Measurements from ENCODE around the gene FGGY. TPM values are rescaled to one million over a fixed set of nuclear protein-coding genes. Genes with fewer than 3 reads are reported as not detected.

FGGY gene
- total RNA-seq, 1 donor from 2014 or later = 16.4 TPM

DNA sequence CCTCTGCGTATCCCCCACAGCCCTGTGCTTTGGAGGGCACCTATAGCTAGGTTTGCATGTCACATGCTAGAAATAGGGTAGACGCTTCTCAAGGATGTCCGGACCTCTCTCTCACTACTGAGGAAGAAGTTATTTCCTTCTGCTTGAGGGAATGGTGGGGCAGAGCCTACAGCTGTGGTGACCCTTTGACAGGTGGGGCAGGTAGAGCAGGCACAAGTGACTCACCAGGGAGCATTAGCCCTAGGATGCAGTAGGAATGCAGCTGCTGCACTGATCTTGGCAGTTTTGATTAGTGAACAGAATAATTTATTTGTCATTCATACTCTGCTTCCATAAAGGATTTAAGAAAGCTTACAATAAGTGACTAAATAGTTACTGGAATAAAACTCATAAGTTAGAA, 388.2 kb downstream of the FGGY start:
- DNase-seq (ENCODE audit: low read depth, low spot score) = no peak
- no peaks in the 10 kb centered on the region for H3K27me3 Mint-ChIP-seq (ENCODE audit: low read depth)
- no peak overlapping the region for H3K4me3 Mint-ChIP-seq
- H3K27ac Mint-ChIP-seq (ENCODE audit: unreplicated experiment) = no peak overlapping the region
- H3K9me3 Mint-ChIP-seq = no peaks in the 10 kb centered on the region
- H3K4me1 Mint-ChIP-seq = peaks cover 21% of the 10 kb centered on the region
- TF ChIP-seq, protein P1, sequence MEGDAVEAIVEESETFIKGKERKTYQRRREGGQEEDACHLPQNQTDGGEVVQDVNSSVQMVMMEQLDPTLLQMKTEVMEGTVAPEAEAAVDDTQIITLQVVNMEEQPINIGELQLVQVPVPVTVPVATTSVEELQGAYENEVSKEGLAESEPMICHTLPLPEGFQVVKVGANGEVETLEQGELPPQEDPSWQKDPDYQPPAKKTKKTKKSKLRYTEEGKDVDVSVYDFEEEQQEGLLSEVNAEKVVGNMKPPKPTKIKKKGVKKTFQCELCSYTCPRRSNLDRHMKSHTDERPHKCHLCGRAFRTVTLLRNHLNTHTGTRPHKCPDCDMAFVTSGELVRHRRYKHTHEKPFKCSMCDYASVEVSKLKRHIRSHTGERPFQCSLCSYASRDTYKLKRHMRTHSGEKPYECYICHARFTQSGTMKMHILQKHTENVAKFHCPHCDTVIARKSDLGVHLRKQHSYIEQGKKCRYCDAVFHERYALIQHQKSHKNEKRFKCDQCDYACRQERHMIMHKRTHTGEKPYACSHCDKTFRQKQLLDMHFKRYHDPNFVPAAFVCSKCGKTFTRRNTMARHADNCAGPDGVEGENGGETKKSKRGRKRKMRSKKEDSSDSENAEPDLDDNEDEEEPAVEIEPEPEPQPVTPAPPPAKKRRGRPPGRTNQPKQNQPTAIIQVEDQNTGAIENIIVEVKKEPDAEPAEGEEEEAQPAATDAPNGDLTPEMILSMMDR (conservative IDR thresholded peaks at IDR 0.05) = no peak
- no peaks in the 10 kb centered on the region for H3K36me3 Mint-ChIP-seq (ENCODE audit: low read depth)

DNA sequence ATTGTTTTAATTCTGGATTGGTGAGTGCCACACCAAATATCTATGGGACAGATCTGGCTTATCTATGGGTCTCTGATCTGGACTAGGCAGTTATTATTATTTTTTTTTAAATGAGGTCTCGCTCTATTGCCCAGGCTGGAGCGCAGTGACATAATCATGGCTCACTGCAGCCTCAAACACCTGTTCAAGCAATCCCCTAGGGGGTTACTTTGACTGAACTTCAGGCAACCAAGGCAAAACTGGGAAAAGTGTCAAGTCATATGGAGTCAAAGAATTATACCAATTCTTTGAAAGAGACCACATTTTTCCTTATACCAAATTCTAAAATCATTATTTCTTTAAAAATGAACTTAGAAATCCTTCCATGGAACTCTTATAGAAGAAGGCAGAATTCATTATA, 388.8 kb downstream of the FGGY start:
- Mint-ChIP-seq H3K36me3 (ENCODE audit: low read depth) (no peaks in the 10 kb centered on the region), H3K27me3 (ENCODE audit: low read depth) (no peaks in the 10 kb centered on the region), H3K27ac (ENCODE audit: unreplicated experiment) (no peak overlapping the region), H3K4me3 (no peak overlapping the region), H3K4me1 (peaks cover 18% of the 10 kb centered on the region), H3K9me3 (no peaks in the 10 kb centered on the region)
- DNase-seq (ENCODE audit: low read depth, low spot score) = no peak
- TF ChIP-seq, protein P1 (conservative IDR thresholded peaks at IDR 0.05) = no peak

DNA sequence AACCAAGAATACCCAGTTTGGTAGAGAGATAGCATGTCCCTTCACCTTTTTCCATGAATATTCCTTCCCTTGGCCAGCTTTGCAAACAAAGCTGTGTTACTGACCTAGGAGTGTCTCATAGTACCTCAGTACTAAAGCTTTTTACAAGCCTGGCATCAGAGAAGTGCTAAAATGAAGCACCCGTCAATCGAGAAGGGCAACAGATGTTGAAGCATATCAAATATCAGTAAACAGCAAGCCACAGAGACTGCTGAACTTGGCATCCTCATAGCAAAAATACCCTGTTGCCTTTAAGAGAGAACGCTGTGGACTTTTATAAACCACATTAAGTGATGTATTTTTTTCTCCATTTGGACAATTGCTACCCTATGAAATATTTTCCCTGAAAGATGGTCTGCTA, 389.3 kb downstream of the FGGY start:
- Mint-ChIP-seq H3K27ac (ENCODE audit: unreplicated experiment) (no peak overlapping the region), H3K27me3 (ENCODE audit: low read depth) (no peaks in the 10 kb centered on the region), H3K4me3 (no peak overlapping the region), H3K36me3 (ENCODE audit: low read depth) (no peaks in the 10 kb centered on the region), H3K4me1 (peaks cover 15% of the 10 kb centered on the region), H3K9me3 (no peaks in the 10 kb centered on the region)
- no peak for DNase-seq (ENCODE audit: low read depth, low spot score)
- TF ChIP-seq, protein P1 (conservative IDR thresholded peaks at IDR 0.05) = no peak

DNA sequence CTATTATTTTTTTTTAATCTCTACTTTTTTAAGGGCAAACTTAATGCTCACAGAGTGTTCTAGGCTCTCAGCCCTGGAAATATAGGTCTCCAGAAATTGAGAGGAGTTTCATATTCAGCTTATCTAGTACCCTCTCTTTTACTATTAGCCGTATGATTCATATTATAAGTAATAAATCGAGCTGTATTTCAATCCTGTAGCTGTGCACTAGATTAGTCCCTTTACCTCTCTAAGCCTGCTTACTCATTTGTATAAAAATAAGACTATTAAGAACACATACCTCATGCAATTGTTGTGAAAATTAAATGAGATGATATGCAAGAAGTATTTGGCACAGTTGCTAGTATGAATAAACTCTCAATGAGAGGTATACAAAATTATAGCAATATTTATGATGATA, 389.7 kb downstream of the FGGY start:
- H3K27me3 Mint-ChIP-seq (ENCODE audit: low read depth) = no peaks in the 10 kb centered on the region
- TF ChIP-seq, protein P1 (conservative IDR thresholded peaks at IDR 0.05) = no peak
- H3K27ac Mint-ChIP-seq (ENCODE audit: unreplicated experiment) = no peak overlapping the region
- H3K36me3 Mint-ChIP-seq (ENCODE audit: low read depth) = no peaks in the 10 kb centered on the region
- no peak for DNase-seq (ENCODE audit: low read depth, low spot score)
- peaks cover 15% of the 10 kb centered on the region for H3K4me1 Mint-ChIP-seq
- no peak overlapping the region for H3K4me3 Mint-ChIP-seq
- no peaks in the 10 kb centered on the region for H3K9me3 Mint-ChIP-seq

DNA sequence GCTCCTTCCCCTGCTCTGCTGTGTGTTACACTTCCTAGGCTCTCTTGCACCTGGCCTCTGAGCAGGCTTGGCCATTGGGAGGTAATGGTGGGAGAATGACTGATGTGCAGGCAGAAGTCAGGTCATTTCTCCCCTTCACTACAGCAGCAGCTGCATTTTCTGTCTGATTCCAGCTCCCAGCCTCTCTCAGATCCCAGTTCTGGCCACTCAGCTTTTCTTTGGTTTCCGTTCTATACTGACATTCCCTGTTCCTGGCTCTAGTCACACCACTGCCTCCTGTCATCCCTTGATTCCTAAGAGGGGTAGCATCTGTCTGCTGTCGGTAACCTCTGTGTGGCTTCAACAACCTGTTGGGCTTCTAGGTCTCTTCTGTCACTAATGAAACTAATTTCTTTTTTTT, 390.2 kb downstream of the FGGY start:
- no peaks in the 10 kb centered on the region for H3K27me3 Mint-ChIP-seq (ENCODE audit: low read depth)
- H3K4me1 Mint-ChIP-seq = peaks cover 16% of the 10 kb centered on the region
- no peak overlapping the region for H3K27ac Mint-ChIP-seq (ENCODE audit: unreplicated experiment)
- H3K36me3 Mint-ChIP-seq (ENCODE audit: low read depth) = no peaks in the 10 kb centered on the region
- H3K9me3 Mint-ChIP-seq = no peaks in the 10 kb centered on the region
- TF ChIP-seq, protein P1 (conservative IDR thresholded peaks at IDR 0.05) = no peak
- H3K4me3 Mint-ChIP-seq = no peak overlapping the region
- DNase-seq (ENCODE audit: low read depth, low spot score) = no peak

DNA sequence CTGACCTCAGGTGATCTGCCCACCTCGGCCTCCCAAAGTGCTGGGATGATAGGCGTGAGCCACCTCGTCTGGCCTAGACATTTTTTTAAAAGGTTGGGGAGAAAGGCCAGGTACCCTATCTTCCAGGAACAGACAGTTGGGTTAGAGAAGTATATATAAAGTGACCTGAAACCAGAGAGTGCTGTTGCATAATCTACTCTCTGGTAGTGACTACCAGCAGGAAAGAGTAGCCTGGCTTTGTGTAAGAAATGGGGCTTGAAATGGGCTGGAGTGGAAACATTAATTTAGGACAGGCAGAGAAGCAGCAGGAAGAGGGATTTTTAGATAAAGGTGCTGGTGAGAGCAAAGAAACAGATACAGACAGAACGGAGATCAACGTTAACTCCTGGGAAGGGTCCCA, 392.1 kb downstream of the FGGY start:
- Mint-ChIP-seq H3K36me3 (ENCODE audit: low read depth) (peaks cover 4% of the 10 kb centered on the region), H3K27me3 (ENCODE audit: low read depth) (no peaks in the 10 kb centered on the region), H3K27ac (ENCODE audit: unreplicated experiment) (no peak overlapping the region), H3K4me1 (peaks cover 22% of the 10 kb centered on the region), H3K4me3 (no peak overlapping the region), H3K9me3 (no peaks in the 10 kb centered on the region)
- DNase-seq (ENCODE audit: low read depth, low spot score) = no peak
- TF ChIP-seq, protein P1 (conservative IDR thresholded peaks at IDR 0.05) = no peak

All from neural crest cell (in vitro differentiated cells).